ENCODE measurements around the gene USP11. TPM values are rescaled to one million over a fixed set of nuclear protein-coding genes. Genes with fewer than 3 reads are reported as not detected.
A peak's percentile ranks its signal among the peaks of the same experiment; 100 is the strongest.

The USP11 gene
- total and polyA plus RNA-seq, 2 of the 8 experiments (the other 6 are each of a cell fraction or from before 2014, with no cell fraction given): 40.9 to 84.0 TPM

GRCh38 chrX:47194194-47194787, 38.5 kb upstream of the USP11 start:
- Histone ChIP-seq H3K36me3 (ENCODE audit: control insufficient read depth in 2 of 4, insufficient read depth in 4 of 4, low read length in 3 of 4) (peaks cover 2 to 27% (median 14%) of the 10 kb centered on the region in 4 experiments), H2BK20ac (ENCODE audit: low read length) (no peak overlapping the region), H2BK15ac (ENCODE audit: low read length) (no peak overlapping the region), H3K27ac (ENCODE audit: low read depth, low read length) (peak overlapping the region; percentile 85; the same call in 1 of the 2 replicates), H3K4me2 (ENCODE audit: insufficient read depth in 1 of 2, low read depth in 2 of 2, low read length in 2 of 2) (peak overlapping the region; percentile 64 to 93), H3K14ac (ENCODE audit: insufficient read length) (no peak overlapping the region), H3K79me1 (ENCODE audit: low read depth, low read length) (peaks cover 6% of the 10 kb centered on the region; the same call in 1 of the 2 replicates), H3K23me2 (ENCODE audit: low read depth, low read length) (peaks cover 2% of the 10 kb centered on the region; the same call in 1 of the 2 replicates), H3K79me2 (ENCODE audit: control insufficient read depth in 1 of 2, insufficient read depth in 2 of 2, low read length in 2 of 2) (peaks cover 19 to 50% of the 10 kb centered on the region in 2 experiments; a peak in 3 of 4 replicates), H3K9me3 (ENCODE audit: insufficient read depth in 2 of 2, low read depth in 1 of 2, low read length in 1 of 2) (no peaks in the 10 kb centered on the region), H3K4me3 (ENCODE audit: extremely low read depth in 1 of 4, insufficient read depth in 2 of 4, low read depth in 3 of 4, low read length in 4 of 4) (peak overlapping the region; percentile 70 to 97 (median 83)), H3K4me1 (replicated peaks in 1 of 4; ENCODE audit: control insufficient read depth in 3 of 4, insufficient read depth in 4 of 4, low read length in 3 of 4) (peaks cover 2 to 17% (median 10%) of the 10 kb centered on the region in 4 experiments), H2BK5ac (ENCODE audit: low read depth, low read length) (peak overlapping the region; percentile 71; the same call in 1 of the 2 replicates), H3K23ac (ENCODE audit: insufficient read length) (no peak overlapping the region), H4K91ac (replicated peaks; ENCODE audit: insufficient read length, low read length) (no peak overlapping the region), H2BK120ac (replicated peaks; ENCODE audit: low read depth, low read length) (no peak overlapping the region), H2AFZ (ENCODE audit: low read length) (no peak overlapping the region), H4K20me1 (replicated peaks in 1 of 2; ENCODE audit: control insufficient read depth in 1 of 2, insufficient read depth in 2 of 2, low read length in 2 of 2) (peaks cover 5 to 27% of the 10 kb centered on the region in 2 experiments), H3K9ac (replicated peaks in 1 of 4; ENCODE audit: extremely low read depth in 1 of 4, low read depth in 3 of 4, low read length in 3 of 4) (peak overlapping the region; percentile 60 to 94 (median 90)), H3K27me3 (replicated peaks in 1 of 4; ENCODE audit: control insufficient read depth in 3 of 4, extremely low read depth in 1 of 4, insufficient read depth in 3 of 4, low read length in 3 of 4) (no peaks in the 10 kb centered on the region), H3K56ac (replicated peaks; ENCODE audit: insufficient read length, low read depth, low read length) (peak overlapping the region; percentile 59), H3K4ac (replicated peaks; ENCODE audit: insufficient read length, low read depth, low read length) (no peak overlapping the region), H2BK12ac (ENCODE audit: low read depth, low read length) (no peak overlapping the region), H3K18ac (ENCODE audit: extremely low read depth, low read length) (no peak overlapping the region; the same call in 1 of the 2 replicates), H4K5ac (ENCODE audit: insufficient read length, low read depth, low read length) (no peak overlapping the region), H2AK5ac (ENCODE audit: low read depth, low read length) (no peak overlapping the region), H4K8ac (ENCODE audit: extremely low read depth, insufficient read depth, low read length) (no peak overlapping the region)
- CTCF ChIA-PET (ENCODE audit: partially characterized antibody): interaction anchor here (1.0 kb wide), 1 partner anchor 76 kb away, joined by 3 read pairs; no protein-coding TSS in a partner anchor
- 14% methylated on average over 12 of the region's 14 CpGs; no CpG with 5 or more reads in 1 of the 2 experiments for WGBS, 2 experiments (ENCODE audit: extremely low coverage in 1 of 2, insufficient coverage in 1 of 2, insufficient read length in 1 of 2, insufficient replicate concordance in 2 of 2, low coverage in 1 of 2, low lambda C conversion rate in 2 of 2, missing lambda C conversion rate in 1 of 2)
- peak in 1 of 2 experiments; percentile 57; a peak in 1 of 3 replicates for TF ChIP-seq POLR2A (IDR thresholded peaks at IDR 0.05; ENCODE audit: control extremely low read depth in 1 of 2, low read depth in 2 of 2, low read length in 2 of 2)
- TF ChIP-seq CREB1 (IDR thresholded peaks at IDR 0.05): no peak
- POLR2A ChIA-PET (ENCODE audit: partially characterized antibody): interaction anchor here (0.6 to 1.5 kb wide), 6 partner anchors 11 to 167 kb away, joined by 3 to 6 read pairs (median 3); no protein-coding TSS in a partner anchor
- FAIRE-seq: no peak
- no peak for DNase-seq (ENCODE audit: low read depth in 1 of 2, low spot score in 2 of 2)

Data from H1 (cell line).